COR-L47 (cell line): ENCODE measurements around the gene RHO.
"Not testable (repeated sequence)": the region's sequence is repeated elsewhere in the genome, so short reads cannot be mapped to it uniquely, and the experiment has no call there.

Source experiments
- DNase-seq: peaks from one replicate; lab custom pipeline; 2025; lab: John Stamatoyannopoulos, UW

The RHO gene

GRCh38 chr3:129528589-129529100 is at the start of gene RHO:
TSS of gene RHO (plus strand) at chr3:129528639. CDS start at chr3:129528734, 95 bp downstream.
- DNase-seq, result no peak

- DNase-seq, result not testable (repeated sequence)
Measured at GRCh38 chr3:129481225-129481765, 47.1 kb upstream of the RHO start.

- no peak for DNase-seq
Measured at GRCh38 chr3:129481766-129482332, 46.6 kb upstream of the RHO start.

- no peak for DNase-seq
Measured at GRCh38 chr3:129482721-129483120, 45.7 kb upstream of the RHO start.

GRCh38 chr3:129483870-129484269 is 44.6 kb upstream of the RHO start:
- no peak for DNase-seq

- not testable (repeated sequence) for DNase-seq
Measured at GRCh38 chr3:129485146-129485545, 43.3 kb upstream of the RHO start.

- DNase-seq, result no peak
Measured at GRCh38 chr3:129485721-129486663, 42.4 kb upstream of the RHO start.

- no peak for DNase-seq
Measured at GRCh38 chr3:129486664-129487035, 41.8 kb upstream of the RHO start.

GRCh38 chr3:129487183-129487867 is 41.1 kb upstream of the RHO start:
- no peak for DNase-seq

GRCh38 chr3:129487868-129488335 is 40.5 kb upstream of the RHO start:
- DNase-seq, result not testable (repeated sequence)

- DNase-seq, result not testable (repeated sequence)
Measured at GRCh38 chr3:129489258-129489657, 39.2 kb upstream of the RHO start.

GRCh38 chr3:129490273-129490675 is 38.2 kb upstream of the RHO start:
- peak; percentile 79 for DNase-seq

- not testable (repeated sequence) for DNase-seq
Measured at GRCh38 chr3:129491077-129491476, 37.4 kb upstream of the RHO start.

- DNase-seq, result no peak
Measured at GRCh38 chr3:129491794-129492193, 36.6 kb upstream of the RHO start.

- no peak for DNase-seq
Measured at GRCh38 chr3:129492691-129493090, 35.7 kb upstream of the RHO start.

- no peak for DNase-seq
Measured at GRCh38 chr3:129493206-129493605, 35.2 kb upstream of the RHO start.

- DNase-seq, result not testable (repeated sequence)
Measured at GRCh38 chr3:129494499-129494898, 33.9 kb upstream of the RHO start.

GRCh38 chr3:129495006-129495639 is 33.3 kb upstream of the RHO start:
- DNase-seq, result not testable (repeated sequence)

GRCh38 chr3:129497876-129498275 is 30.6 kb upstream of the RHO start:
- DNase-seq, result not testable (repeated sequence)

GRCh38 chr3:129498603-129499488 is 29.6 kb upstream of the RHO start:
- DNase-seq, result not testable (repeated sequence)
